ENCODE results near the gene KCTD19. TPM values are rescaled to one million over a fixed set of nuclear protein-coding genes. Genes with fewer than 3 reads are reported as not detected.
A peak's percentile ranks its signal among the peaks of the same experiment; 100 is the strongest.

Gene KCTD19
- total RNA-seq, 1 experiment from 2014 or later: not detected

- H3F3A ChIP-seq (ENCODE audit: insufficient read depth, low read depth): no peaks in the 10 kb centered on the region
- H4K20me1 ChIP-seq (ENCODE audit: insufficient read depth): no peaks in the 10 kb centered on the region
- H3K4me2 ChIP-seq: no peak overlapping the region
- POLR2A ChIA-PET (ENCODE audit: unreplicated experiment): interaction anchor here (0.6 kb wide), 1 partner anchor 71 kb away, joined by 7 read pairs; no protein-coding TSS in a partner anchor
- H2AFZ ChIP-seq: no peak overlapping the region
- peaks cover 11% of the 10 kb centered on the region for H3K4me1 ChIP-seq (replicated peaks; ENCODE audit: insufficient read depth)
- no peaks in the 10 kb centered on the region for H3K9me3 ChIP-seq (ENCODE audit: insufficient read depth, low read depth)
- intact Hi-C loops (cut with micrococcal nuclease; ENCODE audit: unreplicated experiment): no loop called here
- no TSS peak for BruUV-seq (replicated peaks)
- H3K9me2 ChIP-seq (ENCODE audit: insufficient read depth): no peaks in the 10 kb centered on the region
- TF ChIP-seq CTCF (conservative IDR thresholded peaks at IDR 0.05) (peak; percentile 61), EZH2 (IDR thresholded peaks at IDR 0.05; ENCODE audit: low read depth) (no peak)
- no peak overlapping the region for H3K27ac ChIP-seq
- CTCF ChIA-PET: interaction anchor here (0.6 to 1.0 kb wide), 4 partner anchors 40 to 79 kb away, joined by 3 to 5 read pairs (median 4); no protein-coding TSS in a partner anchor
- DNase-seq: no peak
- no peaks in the 10 kb centered on the region for H3K79me2 ChIP-seq (ENCODE audit: low read depth)
- H3K36me3 ChIP-seq (ENCODE audit: low read depth): no peaks in the 10 kb centered on the region
- H3K27me3 ChIP-seq (ENCODE audit: insufficient read depth, low read depth): no peaks in the 10 kb centered on the region
- H3K4me3 ChIP-seq: no peak overlapping the region
These were observed 22.6 kb upstream of the KCTD19 start for GRCh38 chr16:67349172-67349571.

- no TSS peak for BruUV-seq (replicated peaks)
- H3K27ac ChIP-seq: no peak overlapping the region
- no peak overlapping the region for H3K4me2 ChIP-seq
These were observed 19.8 kb upstream of the KCTD19 start for GRCh38 chr16:67346341-67346740.

GRCh38 chr16:67345401-67345800, 18.9 kb upstream of the KCTD19 start:
- no peaks in the 10 kb centered on the region for H3K9me2 ChIP-seq (ENCODE audit: insufficient read depth)
- no peaks in the 10 kb centered on the region for H3K9me3 ChIP-seq (ENCODE audit: insufficient read depth, low read depth)
- H3K36me3 ChIP-seq (ENCODE audit: low read depth): no peaks in the 10 kb centered on the region
- ChIA-PET POLR2A (ENCODE audit: unreplicated experiment) (no interaction called here), CTCF (interaction anchor here (0.5 kb wide), 1 partner anchor 37 kb away, joined by 7 read pairs; no protein-coding TSS in a partner anchor)
- no peak for TF ChIP-seq EZH2 (IDR thresholded peaks at IDR 0.05; ENCODE audit: low read depth)
- TF ChIP-seq CTCF (conservative IDR thresholded peaks at IDR 0.05): no peak
- H3K4me3 ChIP-seq: no peak overlapping the region
- H2AFZ ChIP-seq: no peak overlapping the region
- no peak overlapping the region for H3K4me2 ChIP-seq
- peaks cover 11% of the 10 kb centered on the region for H3K4me1 ChIP-seq (replicated peaks; ENCODE audit: insufficient read depth)
- H3F3A ChIP-seq (ENCODE audit: insufficient read depth, low read depth): no peaks in the 10 kb centered on the region
- H4K20me1 ChIP-seq (ENCODE audit: insufficient read depth): no peaks in the 10 kb centered on the region
- DNase-seq: no peak
- intact Hi-C loops (cut with micrococcal nuclease; ENCODE audit: unreplicated experiment): no loop called here
- no TSS peak for BruUV-seq (replicated peaks)
- no peak overlapping the region for H3K27ac ChIP-seq
- no peaks in the 10 kb centered on the region for H3K27me3 ChIP-seq (ENCODE audit: insufficient read depth, low read depth)
- H3K79me2 ChIP-seq (ENCODE audit: low read depth): no peaks in the 10 kb centered on the region

More at GRCh38 chr16:67346341-67346740, 19.8 kb upstream of the KCTD19 start:
- no peaks in the 10 kb centered on the region for H3K79me2 ChIP-seq (ENCODE audit: low read depth)
- H4K20me1 ChIP-seq (ENCODE audit: insufficient read depth): no peaks in the 10 kb centered on the region
- H2AFZ ChIP-seq: no peak overlapping the region
- ChIA-PET POLR2A (ENCODE audit: unreplicated experiment) (no interaction called here), CTCF (interaction anchor here (0.6 to 0.8 kb wide), 2 partner anchors 61 to 82 kb away, joined by 3 read pairs; no protein-coding TSS in a partner anchor)
- no peaks in the 10 kb centered on the region for H3F3A ChIP-seq (ENCODE audit: insufficient read depth, low read depth)
- no peaks in the 10 kb centered on the region for H3K27me3 ChIP-seq (ENCODE audit: insufficient read depth, low read depth)
- H3K9me3 ChIP-seq (ENCODE audit: insufficient read depth, low read depth): no peaks in the 10 kb centered on the region
- H3K4me3 ChIP-seq: no peak overlapping the region
- H3K36me3 ChIP-seq (ENCODE audit: low read depth): no peaks in the 10 kb centered on the region
- H3K9me2 ChIP-seq (ENCODE audit: insufficient read depth): no peaks in the 10 kb centered on the region
- TF ChIP-seq EZH2 (IDR thresholded peaks at IDR 0.05; ENCODE audit: low read depth): no peak
- TF ChIP-seq CTCF (conservative IDR thresholded peaks at IDR 0.05): no peak
- peaks cover 11% of the 10 kb centered on the region for H3K4me1 ChIP-seq (replicated peaks; ENCODE audit: insufficient read depth)
- DNase-seq: peak in 1 of 2 experiments; percentile 81
- intact Hi-C loops (cut with micrococcal nuclease; ENCODE audit: unreplicated experiment): no loop called here

Measured in PC-9 (cell line).